SH-SY5Y (cell line): ENCODE data around the gene NKTR.

Experiments used
- GATA2 ChIP-seq: IDR thresholded peaks from 2 replicates; pipeline ENCODE4 v1.6.1; 2011; ENCODE audit warnings: mild to moderate bottlenecking, low read depth, low read length
- GATA3 ChIP-seq: IDR thresholded peaks from 2 replicates; pipeline ENCODE4 v1.6.1; 2011; ENCODE audit warnings: low read depth, mild to moderate bottlenecking, low read length, moderate library complexity

- TF ChIP-seq GATA2 (no peak), GATA3 (no peak)
These were observed 89.0 kb downstream of the NKTR start for GRCh38 chr3:42689421-42690014.
